ENCODE results near the gene RNU6-9.

Gene RNU6-9

DNA sequence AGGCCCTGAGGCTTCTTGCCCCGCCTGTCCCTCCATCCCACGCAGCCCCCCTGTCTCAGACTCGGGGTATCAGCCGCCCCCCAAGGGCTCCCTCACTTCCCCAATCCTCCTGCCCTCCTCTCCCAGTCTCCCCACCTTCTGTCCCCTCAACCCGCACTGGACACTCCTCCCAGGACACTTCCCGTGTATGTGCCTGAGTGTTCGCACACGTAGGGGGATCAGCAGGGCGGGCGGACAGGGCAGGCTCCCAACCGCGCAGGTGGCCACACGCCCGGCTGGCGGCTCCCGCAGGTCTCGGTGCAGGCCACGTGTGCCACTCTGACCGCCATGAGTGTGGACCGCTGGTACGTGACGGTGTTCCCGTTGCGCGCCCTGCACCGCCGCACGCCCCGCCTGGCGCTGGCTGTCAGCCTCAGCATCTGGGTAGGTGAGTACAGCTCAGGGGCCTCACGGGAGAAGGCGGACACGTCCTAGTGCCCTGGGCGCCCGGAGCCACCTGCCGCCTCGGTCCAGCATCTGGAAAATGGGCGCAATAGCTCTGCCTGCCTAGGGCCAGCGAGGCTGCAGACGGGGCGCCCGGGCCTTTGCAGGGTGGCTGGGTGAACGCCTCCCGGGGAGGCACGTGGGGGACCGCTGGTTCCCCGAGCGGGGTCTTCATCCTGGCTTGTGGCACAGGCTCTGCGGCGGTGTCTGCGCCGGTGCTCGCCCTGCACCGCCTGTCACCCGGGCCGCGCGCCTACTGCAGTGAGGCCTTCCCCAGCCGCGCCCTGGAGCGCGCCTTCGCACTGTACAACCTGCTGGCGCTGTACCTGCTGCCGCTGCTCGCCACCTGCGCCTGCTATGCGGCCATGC is 26.1 kb downstream of the RNU6-9 start:
- DNase-seq (ENCODE audit: low spot score), result no peak
- in situ Hi-C loops (cut with MboI; ENCODE audit: low sequenced_read_pairs, unreplicated experiment), result loop anchor here (5.0 to 10.0 kb wide), 2 partner anchors 55 to 68 kb away; no protein-coding TSS in a partner anchor
- TF ChIP-seq, protein P1, sequence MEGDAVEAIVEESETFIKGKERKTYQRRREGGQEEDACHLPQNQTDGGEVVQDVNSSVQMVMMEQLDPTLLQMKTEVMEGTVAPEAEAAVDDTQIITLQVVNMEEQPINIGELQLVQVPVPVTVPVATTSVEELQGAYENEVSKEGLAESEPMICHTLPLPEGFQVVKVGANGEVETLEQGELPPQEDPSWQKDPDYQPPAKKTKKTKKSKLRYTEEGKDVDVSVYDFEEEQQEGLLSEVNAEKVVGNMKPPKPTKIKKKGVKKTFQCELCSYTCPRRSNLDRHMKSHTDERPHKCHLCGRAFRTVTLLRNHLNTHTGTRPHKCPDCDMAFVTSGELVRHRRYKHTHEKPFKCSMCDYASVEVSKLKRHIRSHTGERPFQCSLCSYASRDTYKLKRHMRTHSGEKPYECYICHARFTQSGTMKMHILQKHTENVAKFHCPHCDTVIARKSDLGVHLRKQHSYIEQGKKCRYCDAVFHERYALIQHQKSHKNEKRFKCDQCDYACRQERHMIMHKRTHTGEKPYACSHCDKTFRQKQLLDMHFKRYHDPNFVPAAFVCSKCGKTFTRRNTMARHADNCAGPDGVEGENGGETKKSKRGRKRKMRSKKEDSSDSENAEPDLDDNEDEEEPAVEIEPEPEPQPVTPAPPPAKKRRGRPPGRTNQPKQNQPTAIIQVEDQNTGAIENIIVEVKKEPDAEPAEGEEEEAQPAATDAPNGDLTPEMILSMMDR (IDR thresholded peaks at IDR 0.05; ENCODE audit: borderline replicate concordance, control extremely low read depth, extremely low read depth, insufficient read depth, missing control alignments), result no peak

DNA sequence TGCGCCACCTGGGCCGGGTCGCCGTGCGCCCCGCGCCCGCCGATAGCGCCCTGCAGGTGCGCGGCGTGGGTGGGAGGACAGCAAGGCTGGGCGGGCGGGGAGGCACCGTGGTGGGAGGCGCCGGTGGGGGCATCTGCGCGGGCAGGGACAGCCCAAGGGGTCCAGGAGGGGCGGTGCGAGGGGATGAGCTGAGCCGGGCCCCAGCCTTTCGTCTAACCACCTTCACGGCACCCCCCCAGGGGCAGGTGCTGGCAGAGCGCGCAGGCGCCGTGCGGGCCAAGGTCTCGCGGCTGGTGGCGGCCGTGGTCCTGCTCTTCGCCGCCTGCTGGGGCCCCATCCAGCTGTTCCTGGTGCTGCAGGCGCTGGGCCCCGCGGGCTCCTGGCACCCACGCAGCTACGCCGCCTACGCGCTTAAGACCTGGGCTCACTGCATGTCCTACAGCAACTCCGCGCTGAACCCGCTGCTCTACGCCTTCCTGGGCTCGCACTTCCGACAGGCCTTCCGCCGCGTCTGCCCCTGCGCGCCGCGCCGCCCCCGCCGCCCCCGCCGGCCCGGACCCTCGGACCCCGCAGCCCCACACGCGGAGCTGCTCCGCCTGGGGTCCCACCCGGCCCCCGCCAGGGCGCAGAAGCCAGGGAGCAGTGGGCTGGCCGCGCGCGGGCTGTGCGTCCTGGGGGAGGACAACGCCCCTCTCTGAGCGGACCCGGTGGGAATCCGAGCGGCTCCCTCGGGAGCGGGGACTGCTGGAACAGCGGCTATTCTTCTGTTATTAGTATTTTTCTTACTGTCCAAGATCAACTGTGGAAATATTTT is 27.0 kb downstream of the RNU6-9 start:
- TF ChIP-seq, protein P1 (IDR thresholded peaks at IDR 0.05; ENCODE audit: borderline replicate concordance, control extremely low read depth, extremely low read depth, insufficient read depth, missing control alignments), result no peak
- DNase-seq (ENCODE audit: low spot score), result peak; percentile 77
- in situ Hi-C loops (cut with MboI; ENCODE audit: low sequenced_read_pairs, unreplicated experiment), result loop anchor here (5.0 kb wide), 1 partner anchor 67 kb away; no protein-coding TSS in a partner anchor

DNA sequence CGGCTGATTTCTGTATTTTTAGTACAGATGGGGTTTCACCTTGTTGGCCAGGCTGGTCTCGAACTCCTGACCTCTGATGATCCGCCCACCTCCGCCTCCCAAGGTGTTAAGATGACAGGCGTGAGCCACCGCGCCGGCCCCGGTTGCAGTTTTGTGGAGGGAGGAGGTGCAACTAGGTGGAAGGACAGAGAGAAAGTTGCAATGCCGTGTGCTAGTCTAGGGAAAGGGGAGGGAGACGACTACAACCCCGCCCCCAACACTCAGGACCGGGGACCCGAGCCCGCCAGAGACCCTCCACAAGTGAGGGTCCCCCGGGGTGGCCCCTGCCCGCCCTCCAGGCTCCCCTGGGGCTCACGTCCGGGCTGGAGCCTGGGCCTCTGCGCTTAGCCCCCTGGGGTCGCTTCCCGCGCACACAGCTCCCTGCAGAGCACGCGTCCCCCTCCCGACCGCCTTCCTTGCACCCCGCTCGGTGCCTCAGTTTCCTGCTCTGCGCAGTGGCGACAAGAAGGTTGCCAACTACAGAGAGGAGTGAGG is 31.3 kb downstream of the RNU6-9 start:
- in situ Hi-C loops (cut with MboI; ENCODE audit: low sequenced_read_pairs, unreplicated experiment), result loop anchor here (5.0 kb wide), 1 partner anchor 63 kb away; no protein-coding TSS in a partner anchor
- TF ChIP-seq, protein P1 (IDR thresholded peaks at IDR 0.05; ENCODE audit: borderline replicate concordance, control extremely low read depth, extremely low read depth, insufficient read depth, missing control alignments), result no peak
- DNase-seq (ENCODE audit: low spot score), result no peak

DNA sequence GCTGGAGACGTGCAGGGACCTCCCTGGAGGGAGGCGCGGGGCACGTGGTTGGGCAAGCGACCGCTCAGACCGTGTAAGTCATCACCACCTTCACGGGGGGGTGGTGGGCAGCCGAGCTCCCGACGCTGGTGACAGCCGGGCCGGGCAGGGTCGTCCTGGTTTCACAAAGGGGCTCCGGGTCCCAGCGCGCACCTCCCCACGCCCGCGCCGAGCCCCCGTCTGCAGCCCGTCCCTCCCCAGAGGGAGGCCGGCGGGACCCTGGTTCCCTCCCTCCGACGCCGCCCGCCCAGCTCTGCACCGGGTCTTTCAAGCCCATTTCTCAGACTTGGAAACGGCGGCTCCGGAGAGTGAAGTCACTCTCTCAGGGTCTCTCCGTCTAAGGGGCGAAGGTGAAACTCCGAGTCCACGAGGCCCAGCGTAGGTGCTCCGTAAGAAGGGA is 31.8 kb downstream of the RNU6-9 start:
- in situ Hi-C loops (cut with MboI; ENCODE audit: low sequenced_read_pairs, unreplicated experiment), result no loop called here
- peak; percentile 74 for DNase-seq (ENCODE audit: low spot score)

DNA sequence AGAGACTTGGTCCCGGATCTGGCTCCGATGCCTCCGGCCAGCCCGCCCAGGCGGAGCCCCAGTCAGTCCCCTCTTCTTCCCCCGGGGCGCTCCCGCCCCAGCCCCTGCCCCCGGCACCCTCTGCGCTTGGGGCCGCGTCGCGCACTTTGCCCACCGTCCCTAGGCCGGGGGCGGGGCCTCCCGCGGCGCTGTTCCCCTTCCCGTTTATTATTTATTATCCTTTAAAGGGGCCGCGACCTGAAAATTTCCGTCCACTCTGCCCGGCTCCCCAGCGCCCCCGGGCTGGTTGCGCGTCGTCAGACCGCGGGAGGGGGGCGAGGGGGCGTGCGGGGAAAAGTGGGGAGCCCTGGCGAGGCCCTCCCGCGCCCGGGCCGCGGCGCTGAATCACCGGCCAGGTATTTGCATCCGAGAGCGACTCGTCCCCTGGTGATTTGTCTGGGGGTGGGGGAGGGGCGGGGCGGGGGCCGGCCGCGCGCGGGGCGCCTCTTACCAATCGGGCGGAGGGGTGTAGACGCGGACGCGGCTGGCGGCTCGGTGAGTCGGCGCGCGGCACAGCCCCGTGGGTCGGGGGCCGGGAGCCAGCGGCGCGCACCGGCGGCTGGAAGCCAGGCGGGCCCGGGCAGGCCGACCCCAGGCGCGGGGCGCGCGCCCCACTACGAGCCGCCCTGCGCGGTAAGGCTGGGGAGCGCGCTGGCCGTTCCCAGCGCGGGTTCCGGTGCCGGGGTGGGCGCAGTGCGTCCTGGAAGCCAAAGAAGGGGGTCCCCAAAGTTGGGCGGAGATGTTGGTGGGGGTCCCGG is 32.4 kb downstream of the RNU6-9 start, which contains the start of gene ARID3A:
Gene ARID3A (plus strand): TSS at position 510 of the 797 bp plus-strand sequence. CDS start 3,494 bp downstream, outside the sequence.
- in situ Hi-C loops (cut with MboI; ENCODE audit: low sequenced_read_pairs, unreplicated experiment), result no loop called here
- TF ChIP-seq, protein P1 (IDR thresholded peaks at IDR 0.05; ENCODE audit: borderline replicate concordance, control extremely low read depth, extremely low read depth, insufficient read depth, missing control alignments), result no peak
- peak; percentile 91 for DNase-seq (ENCODE audit: low spot score)

More for the DNA sequence above, 31.8 kb downstream of the RNU6-9 start:
- TF ChIP-seq, protein P1 (IDR thresholded peaks at IDR 0.05; ENCODE audit: borderline replicate concordance, control extremely low read depth, extremely low read depth, insufficient read depth, missing control alignments), result no peak

All from GM13976 (cell line).